Heart left ventricle (tissue), 16 donors: ENCODE results near the gene CDR2L. TPM values are rescaled to one million over a fixed set of nuclear protein-coding genes. Genes with fewer than 3 reads are reported as not detected.

Source experiments
- ATAC-seq, 4 donors: fragments of 200-7000 bp; cut with Tn5 transposase; one replicate each; pipeline ENCODE4 v1.9.1; 2020 to 2022; ENCODE audit warnings: moderate library complexity in 4 of 4, mild to moderate bottlenecking in 3 of 4, moderate number of reproducible peaks in 1 of 4
- DNase-seq, 5 donors: peaks; one replicate each; pipeline ENCODE4 v3.0.0-alpha.2; 2020
- H3K27ac ChIP-seq, 12 donors: fragments of 200-600 bp; sonication (generic) in 4 of 12; one replicate each; pipeline versions ENCODE4 v1.5.0 to v1.8.0; 2016 to 2022; ENCODE audit warnings: mild to moderate bottlenecking in 2 of 12
- H3K27me3 ChIP-seq, 9 donors: fragments of 200-600 bp; sonication (generic) in 2 of 9; one replicate each; pipeline versions ENCODE4 v1.5.1 to v1.8.0; 2016 to 2022; ENCODE audit warnings: mild to moderate bottlenecking in 3 of 9
- H3K36me3 ChIP-seq, 9 donors: fragments of 200-600 bp; sonication (generic) in 2 of 9; one replicate each; pipeline versions ENCODE4 v1.5.0 to v1.8.0; 2018 to 2022; ENCODE audit warnings: mild to moderate bottlenecking in 2 of 9
- H3K4me1 ChIP-seq, 12 donors: fragments of 200-600 bp; sonication (generic) in 4 of 12; one replicate each; pipeline versions ENCODE4 v1.5.0 to v1.8.0; 2016 to 2022; ENCODE audit warnings: mild to moderate bottlenecking in 3 of 12
- H3K4me3 ChIP-seq, 12 donors: fragments of 200-600 bp; sonication (generic) in 4 of 12; one replicate each; pipeline versions ENCODE4 v1.5.0 to v1.8.0; 2017 to 2022; ENCODE audit warnings: mild to moderate bottlenecking in 9 of 12, moderate library complexity in 4 of 12
- H3K9me3 ChIP-seq, 12 donors: fragments of 200-600 bp; sonication (generic) in 4 of 12; one replicate each; pipeline versions ENCODE4 v1.5.0 to v1.8.0; 2016 to 2022; ENCODE audit warnings: mild to moderate bottlenecking in 1 of 12
- POLR2A ChIP-seq, 2 donors: fragments of 450-650 bp; IDR thresholded peaks; one replicate each; pipeline ENCODE4 v1.6.1; 2017; ENCODE audit warnings: antibody characterized with exemption in 2 of 2, mild to moderate bottlenecking in 2 of 2, moderate library complexity in 2 of 2
- WGBS, 4 donors: extraction: QIAGEN DNeasy Blood & Tissue Kit in 2 of 4; methylation state at CpG; one replicate each; pipeline versions ENCODE4 v1.1.5 to v1.1.7; 2013 to 2018; 5-methylcytosine and 5-hydroxymethylcytosine counted together
- intact Hi-C, 10 donors: fragments of 100-400 bp; cut with DNase I; formaldehyde crosslinking; loops; one replicate each; pipeline versions ENCODE4 v1.11.1 to v1.14.2; 2022
- polyA plus RNA-seq, 2 donors: library from polyadenylated mRNA; stranded (reverse); fragments of 200-250 nt; gene quantifications; one replicate each; pipeline ENCODE4 v1.2.3, GENCODE V29; 2013
- total RNA-seq, 9 donors: library from RNA; depleted of rRNA in 2 of 9; stranded (reverse); fragments of >200 nt in 2 of 9; fragmentation: NEBNext Ultra II Directional in 3 of 9; extraction: Animal tissue kit (Norgen Biotek cat#: 25700) in 3 of 9; gene quantifications; one replicate each; pipeline versions ENCODE4 v1.1.0 to v1.2.4, GENCODE V29; 2016 to 2023
- TF ChIP-seq, protein P1 (sequence below), 12 donors: fragments of 200-600 bp; sonication (generic) in 4 of 12; IDR thresholded peaks; one replicate each; pipeline versions ENCODE4 v1.5.0 to v1.8.0; 2018 to 2022; ENCODE audit warnings: antibody characterized with exemption in 12 of 12, mild to moderate bottlenecking in 5 of 12
- donor health status: ischemic (EF 13 %, LVEDD 7.1; RV severe dilation, severe dysfunction).
- donor health status: healthy with polysubstance abuse.
- donor health status: DM: no; HTN: yes; CAD: no.
- donor health status: DM: no; HTN: no; CAD: no.
- donor health status: ischemic (EF 25% LVEDD 6.9; RV normal size, moderate dysfunction).
- donor health status: ischemic (EF 25% LVEDD 5.7; RV mildly dilated, moderate dysfunction).
- donor health status: healthy.
- donor health status: DM: yes; HTN: yes; CAD: no.
- donor health status: ischemic (EF 35%, LVEDD 5.7; RV mildly dilated, moderate dysfunction).
- donor health status: nonischemic (EF 11% LVEDD 7.7; RV severe dilation, severe dysfunction).
- donor health status: DM: yes; HTN: yes; CAD: no.
- donor health status: PGD.
- donor health status: ischemic (EF 29% LVEDD 5.4; RV normal size, mild dysfunction).
- donor health status: nonischemic (EF 23%, LVEDD 6.1; RV moderate dilation, normal function).

The CDR2L gene
- total and polyA plus RNA-seq, 11 donors, result 13.0 to 56.4 (median 18.1) TPM

DNA sequence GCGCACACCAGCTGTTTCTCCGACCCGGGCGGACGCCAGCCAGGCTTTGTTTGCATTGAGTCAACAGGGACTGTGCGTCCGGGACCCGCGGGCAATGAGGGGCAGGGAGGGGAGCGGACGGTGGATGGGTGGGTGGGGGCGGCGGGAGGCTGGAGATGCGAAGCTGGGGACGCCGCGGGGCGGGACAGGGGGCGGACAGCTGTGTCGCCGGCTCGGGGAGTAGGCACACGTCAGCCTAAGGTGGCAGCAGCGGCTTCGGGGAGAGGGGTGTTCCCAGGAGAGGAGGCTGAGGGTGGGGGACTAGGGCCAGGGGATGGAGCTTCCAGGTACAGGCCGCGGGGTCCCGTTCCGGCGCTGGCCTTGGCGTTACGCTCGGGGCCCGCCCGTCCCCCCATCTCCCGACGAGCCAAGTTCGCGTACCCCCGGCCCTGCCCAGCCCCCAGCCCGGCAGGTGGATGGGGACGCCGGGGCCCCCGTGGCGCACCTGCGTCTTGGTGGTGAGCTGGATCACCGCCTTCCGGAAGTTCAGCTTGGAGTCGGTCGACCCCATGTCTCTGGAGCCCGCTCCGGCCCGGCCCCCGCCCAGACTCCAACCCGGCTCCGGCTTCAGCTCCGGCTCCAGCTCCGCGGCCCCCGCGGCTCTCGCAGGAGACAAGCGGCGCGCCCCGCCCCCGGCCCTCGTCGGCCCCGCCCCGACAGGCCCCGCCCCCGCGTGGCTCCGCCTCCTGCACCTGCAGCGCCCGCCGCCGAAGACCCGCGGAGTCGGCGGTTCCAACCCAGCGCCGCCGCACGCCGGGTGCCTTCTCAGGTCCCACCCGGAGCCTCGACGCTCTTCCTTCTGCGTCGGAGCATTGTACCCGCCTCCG lies 15.1 kb upstream of the CDR2L start, which contains the start of gene HID1:
Gene HID1 (minus strand): TSS at position 653 of the 866 bp plus-strand sequence. CDS start 103 bp downstream, at position 550.
- intact Hi-C loops, result loop anchor here in 1 of 10 donors (10.0 kb wide), 1 partner anchor 62 kb away; no protein-coding TSS in a partner anchor
- Histone ChIP-seq H3K27me3 (peaks cover 0 to 25% (median 0%) of the 10 kb centered on the region in 9 donors), H3K27ac (peak within 1 kb of the TSS; percentile 52 to 81 (median 70)), H3K4me1 (peaks cover 0 to 26% (median 12%) of the 10 kb centered on the region in 12 donors), H3K9me3 (no peaks in the 10 kb centered on the region), H3K4me3 (peak within 1 kb of the TSS; percentile 69 to 95 (median 76)), H3K36me3 (no peaks in the 10 kb centered on the region)
- DNase-seq (peak; percentile 47 to 87 (median 66)), ATAC-seq (peak in 3 of 4 donors; percentile 53 to 80 (median 71))
- WGBS, 4 donors, result 1 to 5% (median 3%) methylated on average over 36 to 95 of the region's 95 CpGs
- TF ChIP-seq, protein P1, sequence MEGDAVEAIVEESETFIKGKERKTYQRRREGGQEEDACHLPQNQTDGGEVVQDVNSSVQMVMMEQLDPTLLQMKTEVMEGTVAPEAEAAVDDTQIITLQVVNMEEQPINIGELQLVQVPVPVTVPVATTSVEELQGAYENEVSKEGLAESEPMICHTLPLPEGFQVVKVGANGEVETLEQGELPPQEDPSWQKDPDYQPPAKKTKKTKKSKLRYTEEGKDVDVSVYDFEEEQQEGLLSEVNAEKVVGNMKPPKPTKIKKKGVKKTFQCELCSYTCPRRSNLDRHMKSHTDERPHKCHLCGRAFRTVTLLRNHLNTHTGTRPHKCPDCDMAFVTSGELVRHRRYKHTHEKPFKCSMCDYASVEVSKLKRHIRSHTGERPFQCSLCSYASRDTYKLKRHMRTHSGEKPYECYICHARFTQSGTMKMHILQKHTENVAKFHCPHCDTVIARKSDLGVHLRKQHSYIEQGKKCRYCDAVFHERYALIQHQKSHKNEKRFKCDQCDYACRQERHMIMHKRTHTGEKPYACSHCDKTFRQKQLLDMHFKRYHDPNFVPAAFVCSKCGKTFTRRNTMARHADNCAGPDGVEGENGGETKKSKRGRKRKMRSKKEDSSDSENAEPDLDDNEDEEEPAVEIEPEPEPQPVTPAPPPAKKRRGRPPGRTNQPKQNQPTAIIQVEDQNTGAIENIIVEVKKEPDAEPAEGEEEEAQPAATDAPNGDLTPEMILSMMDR (IDR thresholded peaks at IDR 0.05), result no peak
- peak in 1 of 2 donors; percentile 20 for TF ChIP-seq POLR2A (IDR thresholded peaks at IDR 0.05)

DNA sequence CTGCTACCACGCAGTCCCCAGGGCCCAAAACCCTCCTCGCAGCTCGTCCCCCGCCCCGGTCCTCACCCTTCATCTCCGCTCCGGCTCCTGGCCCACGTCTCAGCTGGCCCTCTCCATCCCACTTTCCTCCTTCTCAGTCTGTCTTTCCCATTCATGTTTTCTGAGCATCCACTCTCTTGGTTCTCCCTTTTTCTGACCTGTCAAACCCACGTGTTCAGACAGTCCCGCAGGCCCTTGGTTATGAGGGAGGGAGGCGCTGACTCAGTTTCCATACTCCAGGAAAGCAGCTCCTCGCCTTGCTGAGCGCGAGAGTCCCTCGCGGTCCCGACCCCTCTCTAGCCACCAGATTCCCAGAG lies 14.5 kb upstream of the CDR2L start:
- no peak for ATAC-seq
- intact Hi-C loops, result loop anchor here in 1 of 10 donors (10.0 kb wide), 1 partner anchor 62 kb away; no protein-coding TSS in a partner anchor
- no peak for TF ChIP-seq POLR2A (IDR thresholded peaks at IDR 0.05)
- TF ChIP-seq, protein P1 (IDR thresholded peaks at IDR 0.05), result no peak

DNA sequence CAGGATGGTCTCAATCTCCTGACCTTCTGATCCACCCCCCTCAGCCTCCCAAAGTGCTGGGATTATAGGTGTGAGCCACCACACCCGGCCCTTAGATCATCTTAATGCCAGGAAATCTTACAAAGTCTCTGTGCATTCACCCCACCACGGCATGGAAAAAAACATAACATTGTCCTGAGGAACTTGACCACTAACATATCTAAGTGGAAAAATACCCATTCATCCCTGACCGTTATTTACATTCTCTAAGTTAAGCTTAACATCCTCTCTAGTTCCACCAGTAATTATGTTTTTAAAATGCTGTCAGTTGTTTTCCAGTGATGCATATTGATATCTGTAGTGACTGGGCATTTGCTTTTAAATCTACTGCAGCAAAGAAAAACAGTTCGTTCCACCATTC lies 11.5 kb upstream of the CDR2L start:
- DNase-seq (peak in 1 of 5 donors; percentile 4), ATAC-seq (no peak)
- Histone ChIP-seq H3K4me1 (peaks cover 0 to 22% (median 12%) of the 10 kb centered on the region in 12 donors), H3K27me3 (peaks cover 0 to 26% (median 0%) of the 10 kb centered on the region in 9 donors), H3K9me3 (no peaks in the 10 kb centered on the region), H3K27ac (no peak overlapping the region), H3K4me3 (no peak overlapping the region), H3K36me3 (no peaks in the 10 kb centered on the region)
- 80 to 88% (median 83%) methylated on average over 4 of the region's 4 CpGs for WGBS, 4 donors
- no peak for TF ChIP-seq POLR2A (IDR thresholded peaks at IDR 0.05)
- TF ChIP-seq, protein P1 (IDR thresholded peaks at IDR 0.05), result no peak
- intact Hi-C loops, result loop anchor here in 2 of 10 donors (5.0 to 10.0 kb wide), 2 partner anchors 36 to 59 kb away; partner anchors contain the start of gene MRPL58 (in 1 of the 2)

More for the DNA sequence above, 14.5 kb upstream of the CDR2L start:
- peak in 1 of 5 donors; percentile 21 for DNase-seq
- Histone ChIP-seq H3K36me3 (no peaks in the 10 kb centered on the region), H3K4me1 (peaks cover 0 to 26% (median 12%) of the 10 kb centered on the region in 12 donors), H3K27me3 (peaks cover 0 to 25% (median 0%) of the 10 kb centered on the region in 9 donors), H3K4me3 (peak overlapping the region; percentile 69 to 95 (median 76)), H3K27ac (peak overlapping the region in 2 of 12 donors; percentile 68 to 81), H3K9me3 (no peaks in the 10 kb centered on the region)
- WGBS, 4 donors, result 12 to 21% (median 16%) methylated on average over 17 of the region's 17 CpGs

DNA sequence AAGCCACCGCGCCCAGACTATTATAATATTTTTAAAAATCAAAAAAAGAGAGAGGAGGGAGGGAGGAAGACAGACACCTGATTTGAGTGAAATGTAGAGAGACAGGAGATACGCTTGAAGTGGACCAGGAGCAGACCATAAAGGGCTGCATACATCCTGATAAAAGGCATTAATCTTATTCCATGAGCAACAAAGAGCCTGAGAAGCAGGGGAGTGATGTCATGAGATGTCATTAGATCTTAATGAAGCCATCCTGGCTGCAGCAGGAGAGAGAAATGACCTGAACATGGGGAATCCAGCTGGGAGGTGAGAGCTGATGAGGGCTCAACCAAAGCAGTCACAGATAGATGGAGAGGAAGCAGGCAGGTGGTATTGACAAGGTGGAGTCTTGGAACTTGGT lies 9.6 kb upstream of the CDR2L start:
- WGBS, 4 donors, result 86 to 95% (median 91%) methylated on average over 3 of the region's 3 CpGs
- DNase-seq (peak in 1 of 5 donors; percentile 3), ATAC-seq (no peak)
- TF ChIP-seq POLR2A (IDR thresholded peaks at IDR 0.05), result no peak
- TF ChIP-seq, protein P1 (IDR thresholded peaks at IDR 0.05), result no peak
- Histone ChIP-seq H3K27me3 (peaks cover 0 to 22% (median 0%) of the 10 kb centered on the region in 9 donors), H3K4me3 (no peak overlapping the region), H3K27ac (no peak overlapping the region), H3K9me3 (no peaks in the 10 kb centered on the region), H3K36me3 (no peaks in the 10 kb centered on the region), H3K4me1 (peaks cover 3 to 23% (median 14%) of the 10 kb centered on the region in 12 donors)
- intact Hi-C loops, result loop anchor here in 2 of 10 donors (5.0 to 10.0 kb wide), 2 partner anchors 34 to 57 kb away; partner anchors contain the start of gene MRPL58 (in 1 of the 2)
